DND-41 (cell line): ENCODE results near the gene RIC8A.
A peak's percentile ranks its signal among the peaks of the same experiment; 100 is the strongest.

ENCODE experiments used
- ATAC-seq: fragments of 200-7000 bp; cut with Tn5 transposase; 3 replicates; pipeline ENCODE4 v1.9.1; 2021; ENCODE audit warnings: low read depth; ENCODE audit not compliant: insufficient read depth
- DNase-seq: peaks from one replicate; pipeline ENCODE4 v3.0.0-alpha.2; 2020
- H2AFZ ChIP-seq: 2 replicates; pipeline ENCODE4 v1.6.0; 2012; ENCODE audit warnings: low read depth, low read length
- H3K27ac ChIP-seq: 2 replicates; pipeline ENCODE4 v1.5.1; 2012; ENCODE audit warnings: low read length, inconsistent platforms
- H3K27me3 ChIP-seq: fragments of 200-600 bp; sonication (generic); 2 replicates; pipeline ENCODE4 v1.6.0; 2012; ENCODE audit warnings: low read length, mild to moderate bottlenecking, inconsistent platforms; ENCODE audit not compliant: insufficient read depth, poor library complexity
- H3K36me3 ChIP-seq: 2 replicates; pipeline ENCODE4 v1.5.1; 2012; ENCODE audit warnings: low read length, inconsistent platforms; ENCODE audit not compliant: insufficient read depth
- H3K4me1 ChIP-seq: 2 replicates; pipeline ENCODE4 v1.5.1; 2012; ENCODE audit warnings: mild to moderate bottlenecking, low read length; ENCODE audit not compliant: insufficient read depth
- H3K4me2 ChIP-seq: 2 replicates; pipeline ENCODE4 v1.6.0; 2012; ENCODE audit warnings: mild to moderate bottlenecking, moderate library complexity, low read length, inconsistent platforms; ENCODE audit not compliant: insufficient read depth
- H3K4me3 ChIP-seq, 2 experiments: fragments of 200-600 bp in 1 of 2; shearing (Covaris generic) in 1 of 2; 2 replicates each; pipeline ENCODE4 v1.5.1; 2012 to 2016; ENCODE audit warnings: inconsistent platforms in 2 of 2, low read length in 2 of 2, mild to moderate bottlenecking in 2 of 2, low read depth in 1 of 2, moderate library complexity in 1 of 2
- H3K79me2 ChIP-seq: 2 replicates; pipeline ENCODE4 v1.6.0; 2012; ENCODE audit warnings: low read length, inconsistent platforms; ENCODE audit not compliant: insufficient read depth
- H3K9ac ChIP-seq: 2 replicates; pipeline ENCODE4 v1.6.0; 2012; ENCODE audit warnings: low read depth, mild to moderate bottlenecking, inconsistent platforms, low read length, moderate library complexity
- H3K9me3 ChIP-seq: 2 replicates; pipeline ENCODE4 v1.5.1; 2012; ENCODE audit warnings: low read length, moderate library complexity, mild to moderate bottlenecking, inconsistent platforms; ENCODE audit not compliant: insufficient read depth, severe bottlenecking
- H4K20me1 ChIP-seq: 2 replicates; pipeline ENCODE4 v1.6.0; 2012; ENCODE audit warnings: low read length; ENCODE audit not compliant: insufficient read depth
- EZH2 ChIP-seq: IDR thresholded peaks from 3 replicates; pipeline ENCODE4 v1.6.1; 2012; ENCODE audit warnings: borderline replicate concordance, low read depth, mild to moderate bottlenecking, moderate library complexity, low read length, inconsistent platforms; ENCODE audit not compliant: severe bottlenecking
- TF ChIP-seq, protein P1 (sequence below): IDR thresholded peaks from 2 replicates; pipeline ENCODE4 v1.5.1; 2012; ENCODE audit warnings: borderline replicate concordance, low read length, moderate library complexity, mild to moderate bottlenecking; ENCODE audit not compliant: poor library complexity, severe bottlenecking; ENCODE audit errors: extremely low read depth

Gene RIC8A

DNA sequence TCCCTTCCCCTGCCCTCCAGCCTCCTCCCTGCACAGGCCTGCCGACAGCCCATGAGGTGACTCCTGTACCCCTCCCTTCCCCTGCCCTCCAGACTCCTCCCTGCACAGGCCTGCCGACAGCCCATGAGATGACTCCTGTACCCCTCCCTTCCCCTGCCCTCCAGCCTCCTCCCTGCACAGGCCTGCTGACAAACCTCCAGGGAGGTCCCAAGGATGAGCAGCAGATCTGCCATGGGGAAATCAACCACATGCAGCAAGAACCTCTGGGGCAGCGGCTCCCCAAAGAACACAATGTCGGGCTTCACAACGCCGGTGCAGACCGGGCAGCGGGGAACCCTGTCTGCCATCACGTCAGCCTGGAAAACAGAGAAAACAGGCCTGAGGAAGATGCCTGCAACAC lies 16.4 kb downstream of the RIC8A start:
- Histone ChIP-seq H3K27me3 (no peaks in the 10 kb centered on the region), H3K4me1 (no peaks in the 10 kb centered on the region), H3K9me3 (no peaks in the 10 kb centered on the region), H4K20me1 (no peaks in the 10 kb centered on the region), H3K79me2 (no peaks in the 10 kb centered on the region), H3K9ac (no peak overlapping the region), H3K4me3 (no peak overlapping the region), H3K4me2 (no peak overlapping the region), H3K36me3 (peaks cover 7% of the 10 kb centered on the region; the same call in 1 of the 2 replicates), H2AFZ (no peak overlapping the region), H3K27ac (no peak overlapping the region)
- ATAC-seq = no peak
- TF ChIP-seq, protein P1, sequence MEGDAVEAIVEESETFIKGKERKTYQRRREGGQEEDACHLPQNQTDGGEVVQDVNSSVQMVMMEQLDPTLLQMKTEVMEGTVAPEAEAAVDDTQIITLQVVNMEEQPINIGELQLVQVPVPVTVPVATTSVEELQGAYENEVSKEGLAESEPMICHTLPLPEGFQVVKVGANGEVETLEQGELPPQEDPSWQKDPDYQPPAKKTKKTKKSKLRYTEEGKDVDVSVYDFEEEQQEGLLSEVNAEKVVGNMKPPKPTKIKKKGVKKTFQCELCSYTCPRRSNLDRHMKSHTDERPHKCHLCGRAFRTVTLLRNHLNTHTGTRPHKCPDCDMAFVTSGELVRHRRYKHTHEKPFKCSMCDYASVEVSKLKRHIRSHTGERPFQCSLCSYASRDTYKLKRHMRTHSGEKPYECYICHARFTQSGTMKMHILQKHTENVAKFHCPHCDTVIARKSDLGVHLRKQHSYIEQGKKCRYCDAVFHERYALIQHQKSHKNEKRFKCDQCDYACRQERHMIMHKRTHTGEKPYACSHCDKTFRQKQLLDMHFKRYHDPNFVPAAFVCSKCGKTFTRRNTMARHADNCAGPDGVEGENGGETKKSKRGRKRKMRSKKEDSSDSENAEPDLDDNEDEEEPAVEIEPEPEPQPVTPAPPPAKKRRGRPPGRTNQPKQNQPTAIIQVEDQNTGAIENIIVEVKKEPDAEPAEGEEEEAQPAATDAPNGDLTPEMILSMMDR = no peak
- no peak for TF ChIP-seq EZH2
- no peak for DNase-seq

DNA sequence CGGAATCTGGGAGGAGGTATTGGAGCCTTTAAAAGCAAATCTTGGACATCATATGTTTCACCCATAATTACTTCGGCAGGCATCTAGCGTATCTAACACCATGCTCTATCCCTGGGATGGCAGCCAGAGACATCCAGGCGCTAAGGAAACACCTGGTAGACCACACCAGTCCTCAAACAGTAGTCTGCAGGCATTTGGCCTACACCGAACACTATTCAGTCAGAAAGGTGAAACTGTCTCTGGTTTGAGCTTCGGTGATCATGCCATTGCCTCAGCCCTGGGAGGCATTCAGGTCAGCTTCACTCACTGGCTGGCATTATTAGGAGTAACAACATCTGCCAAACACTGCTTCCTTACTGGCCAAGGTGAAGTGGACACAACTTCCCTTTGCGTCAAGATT lies 16.9 kb downstream of the RIC8A start:
- ATAC-seq = no peak
- TF ChIP-seq, protein P1 = no peak
- no peak for TF ChIP-seq EZH2
- H3K4me2 ChIP-seq = no peak overlapping the region
- DNase-seq = no peak
- H3K27me3 ChIP-seq = no peaks in the 10 kb centered on the region
- no peaks in the 10 kb centered on the region for H3K4me1 ChIP-seq
- no peaks in the 10 kb centered on the region for H4K20me1 ChIP-seq
- H3K9me3 ChIP-seq = no peaks in the 10 kb centered on the region
- no peak overlapping the region for H2AFZ ChIP-seq
- no peak overlapping the region for H3K4me3 ChIP-seq
- H3K27ac ChIP-seq = no peak overlapping the region
- no peak overlapping the region for H3K9ac ChIP-seq
- H3K79me2 ChIP-seq = no peaks in the 10 kb centered on the region
- H3K36me3 ChIP-seq = peaks cover 7% of the 10 kb centered on the region; the same call in 1 of the 2 replicates

DNA sequence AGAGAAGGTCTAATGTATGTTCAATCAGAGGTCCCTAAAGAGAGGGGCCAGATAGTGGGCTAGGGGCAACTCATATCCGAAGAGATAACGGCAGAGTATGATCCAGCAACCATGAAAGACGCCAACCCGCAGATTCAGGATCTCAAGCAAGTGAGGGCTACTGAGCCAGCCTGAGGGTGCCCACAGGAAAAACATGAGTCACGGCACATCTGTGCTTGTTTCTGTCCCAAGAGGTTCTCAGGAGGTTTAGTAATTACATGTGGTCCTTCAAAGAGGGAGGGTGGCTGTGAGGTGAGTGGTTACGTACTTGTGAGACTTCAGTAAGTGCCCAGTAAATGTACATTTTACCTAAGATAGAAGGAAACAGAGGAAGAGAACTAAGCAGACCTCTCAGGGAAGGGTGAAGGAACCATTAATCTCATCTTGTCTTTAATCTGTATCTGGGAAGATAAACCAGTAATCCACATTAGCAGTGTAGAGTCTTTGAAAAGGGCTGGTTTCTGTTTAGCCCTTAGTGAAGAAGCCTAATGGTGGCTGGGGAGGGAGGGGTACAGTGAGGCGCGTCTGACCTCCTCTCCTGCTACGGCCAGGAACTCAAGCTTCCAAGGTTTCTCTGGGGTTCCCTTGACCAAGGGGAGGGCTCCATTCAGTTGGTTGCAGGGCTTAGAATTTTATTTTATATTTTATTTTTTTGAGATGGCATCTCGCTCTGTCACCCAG lies 18.4 kb downstream of the RIC8A start:
- Histone ChIP-seq H3K9me3 (no peaks in the 10 kb centered on the region), H2AFZ (no peak overlapping the region), H4K20me1 (no peaks in the 10 kb centered on the region), H3K79me2 (no peaks in the 10 kb centered on the region), H3K4me2 (no peak overlapping the region), H3K9ac (no peak overlapping the region), H3K4me1 (no peaks in the 10 kb centered on the region), H3K36me3 (peaks cover 9% of the 10 kb centered on the region; the same call in 1 of the 2 replicates), H3K4me3 (no peak overlapping the region), H3K27me3 (no peaks in the 10 kb centered on the region), H3K27ac (no peak overlapping the region)
- no peak for DNase-seq
- ATAC-seq = peak; percentile 68; the same call in 2 of the 3 replicates
- no peak for TF ChIP-seq EZH2
- TF ChIP-seq, protein P1 = no peak
